ENCODE measurements around the gene CARHSP1.
A peak's percentile ranks its signal among the peaks of the same experiment; 100 is the strongest.

GRCh38 chr16:8868416-8869211, at the start of gene CARHSP1:
- TF ChIP-seq CTCF (IDR thresholded peaks at IDR 0.05) (peak in 1 of 4 experiments; percentile 7), POLR2AphosphoS5 (IDR thresholded peaks at IDR 0.05) (peak; percentile 82), POLR2A (IDR thresholded peaks at IDR 0.05) (peak; percentile 89)

Measured in prostate gland (tissue), 2 donors.